HG02763 (cell line): ENCODE results near the gene TMEM164.
"Not testable (repeated sequence)": the region's sequence is repeated elsewhere in the genome, so short reads cannot be mapped to it uniquely, and the experiment has no call there.

ENCODE experiments used
- ATAC-seq: cut with Tn5 transposase; IDR thresholded peaks from one replicate; pipeline ENCODE4 v1.9.1; 2021; ENCODE audit warnings: mild to moderate bottlenecking, moderate library complexity; ENCODE audit not compliant: unreplicated experiment

Gene TMEM164

GRCh38 chrX:110002300-110003166 lies at the start of gene TMEM164:
Gene TMEM164 (plus strand): TSS chrX:110003114. CDS start chrX:110003775, 661 bp downstream.
- peak; percentile 79 for ATAC-seq

- ATAC-seq: no peak
These were observed 48.6 kb upstream of the TMEM164 start for GRCh38 chrX:109954333-109954732.

GRCh38 chrX:109954955-109955354 lies 48.0 kb upstream of the TMEM164 start:
- ATAC-seq: no peak

- ATAC-seq: no peak
These were observed 44.6 kb upstream of the TMEM164 start for GRCh38 chrX:109958266-109958665.

- ATAC-seq: no peak
These were observed 43.5 kb upstream of the TMEM164 start for GRCh38 chrX:109959356-109959871.

- ATAC-seq: no peak
These were observed 38.5 kb upstream of the TMEM164 start for GRCh38 chrX:109964390-109964789.

GRCh38 chrX:109966246-109966645 lies 36.7 kb upstream of the TMEM164 start:
- no peak for ATAC-seq

- ATAC-seq: no peak
These were observed 35.8 kb upstream of the TMEM164 start for GRCh38 chrX:109967156-109967555.

GRCh38 chrX:109970841-109971240 lies 32.1 kb upstream of the TMEM164 start:
- ATAC-seq: not testable (repeated sequence)

- no peak for ATAC-seq
These were observed 27.8 kb upstream of the TMEM164 start for GRCh38 chrX:109974906-109975655.

GRCh38 chrX:109985210-109985609 lies 17.7 kb upstream of the TMEM164 start:
- ATAC-seq: not testable (repeated sequence)

- no peak for ATAC-seq
These were observed 15.0 kb upstream of the TMEM164 start for GRCh38 chrX:109987884-109988283.

- ATAC-seq: no peak
These were observed 12.2 kb upstream of the TMEM164 start for GRCh38 chrX:109990582-109991276.

- ATAC-seq: no peak
These were observed 10.7 kb upstream of the TMEM164 start for GRCh38 chrX:109992203-109992602.

GRCh38 chrX:109995155-109995554 lies 7.8 kb upstream of the TMEM164 start:
- no peak for ATAC-seq

GRCh38 chrX:109997786-109998452 lies 5.0 kb upstream of the TMEM164 start:
- no peak for ATAC-seq

GRCh38 chrX:110000000-110000399 lies 2.9 kb upstream of the TMEM164 start:
- no peak for ATAC-seq

GRCh38 chrX:110000847-110001713 lies 1.8 kb upstream of the TMEM164 start:
- no peak for ATAC-seq

- ATAC-seq: no peak
These were observed 1.1 kb upstream of the TMEM164 start for GRCh38 chrX:110001740-110002299.
